Superior temporal gyrus (tissue), 1 donor: ENCODE measurements around the gene ELMO1.

Experiments used
- DNase-seq: peaks from one replicate; pipeline ENCODE4 v3.0.0-alpha.2; 2016; ENCODE audit errors: extremely low spot score

ELMO1 gene

GRCh38 chr7:36880108-36880507 is 568.6 kb downstream of the ELMO1 start:
- no peak for DNase-seq

GRCh38 chr7:36879021-36879420 is 569.6 kb downstream of the ELMO1 start:
- DNase-seq: no peak

- DNase-seq: no peak
These were observed 570.4 kb downstream of the ELMO1 start for GRCh38 chr7:36878288-36878687.

- no peak for DNase-seq
These were observed 572.9 kb downstream of the ELMO1 start for GRCh38 chr7:36875794-36876193.

- DNase-seq: no peak
These were observed 574.6 kb downstream of the ELMO1 start for GRCh38 chr7:36874041-36874440.

- no peak for DNase-seq
These were observed 576.8 kb downstream of the ELMO1 start for GRCh38 chr7:36871863-36872262.

GRCh38 chr7:36871355-36871738 is 577.3 kb downstream of the ELMO1 start:
- no peak for DNase-seq

GRCh38 chr7:36870625-36871354 is 577.9 kb downstream of the ELMO1 start:
- DNase-seq: no peak

- DNase-seq: no peak
These were observed 579.8 kb downstream of the ELMO1 start for GRCh38 chr7:36868727-36869411.

- no peak for DNase-seq
These were observed 583.6 kb downstream of the ELMO1 start for GRCh38 chr7:36865019-36865418.

- no peak for DNase-seq
These were observed 584.6 kb downstream of the ELMO1 start for GRCh38 chr7:36863901-36864701.

GRCh38 chr7:36862771-36863261 is 585.8 kb downstream of the ELMO1 start:
- no peak for DNase-seq

GRCh38 chr7:36861656-36862055 is 587.0 kb downstream of the ELMO1 start:
- DNase-seq: no peak

GRCh38 chr7:36860681-36861080 is 588.0 kb downstream of the ELMO1 start:
- no peak for DNase-seq

- no peak for DNase-seq
These were observed 593.3 kb downstream of the ELMO1 start for GRCh38 chr7:36855330-36855729.

- DNase-seq: no peak
These were observed 594.0 kb downstream of the ELMO1 start for GRCh38 chr7:36854652-36855051.

GRCh38 chr7:36852931-36853330 is 595.7 kb downstream of the ELMO1 start:
- DNase-seq: no peak

GRCh38 chr7:36852017-36852416 is 596.6 kb downstream of the ELMO1 start:
- DNase-seq: no peak

- no peak for DNase-seq
These were observed 597.3 kb downstream of the ELMO1 start for GRCh38 chr7:36851382-36851781.

GRCh38 chr7:36847946-36848345 is 600.7 kb downstream of the ELMO1 start:
- no peak for DNase-seq

- DNase-seq: no peak
These were observed 604.3 kb downstream of the ELMO1 start for GRCh38 chr7:36844374-36844773.

GRCh38 chr7:36840904-36841303 is 607.8 kb downstream of the ELMO1 start:
- DNase-seq: no peak
